ENCODE results near the gene KRT6A.

DNA sequence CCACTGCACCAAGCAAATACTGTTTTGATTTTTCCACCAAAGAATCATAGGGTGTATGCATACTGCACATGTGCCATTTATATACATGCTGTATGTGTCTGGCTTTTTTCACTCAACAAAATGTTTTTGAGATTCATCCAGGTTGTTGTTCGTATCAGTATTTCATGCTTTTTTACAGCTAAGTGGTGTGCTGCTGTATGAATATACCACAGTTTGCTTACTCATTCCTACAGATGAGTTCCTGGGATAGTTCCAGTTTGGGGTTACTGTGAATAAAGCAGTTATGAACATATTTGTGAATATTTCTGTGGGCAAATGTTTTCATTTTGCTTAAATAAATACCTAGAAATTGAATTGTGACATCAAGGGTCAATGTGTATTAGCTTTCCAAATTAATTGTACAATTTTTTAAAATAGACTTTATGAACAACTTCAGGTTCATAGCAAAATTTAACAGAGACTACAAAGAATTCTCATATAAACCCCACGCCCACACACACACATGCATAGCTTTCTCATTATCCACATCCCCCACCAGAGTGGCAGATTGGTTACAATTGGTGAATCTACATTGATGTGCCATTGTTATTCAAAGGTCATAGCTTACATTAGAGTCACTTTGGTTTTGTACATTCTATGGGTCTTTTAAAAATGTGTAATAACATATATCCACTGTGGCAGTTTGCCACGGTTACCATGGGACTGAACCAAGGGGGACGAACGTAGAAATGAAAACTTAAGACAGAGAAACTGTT is 6.9 kb upstream of the KRT6A start:
- TF ChIP-seq, protein P1, sequence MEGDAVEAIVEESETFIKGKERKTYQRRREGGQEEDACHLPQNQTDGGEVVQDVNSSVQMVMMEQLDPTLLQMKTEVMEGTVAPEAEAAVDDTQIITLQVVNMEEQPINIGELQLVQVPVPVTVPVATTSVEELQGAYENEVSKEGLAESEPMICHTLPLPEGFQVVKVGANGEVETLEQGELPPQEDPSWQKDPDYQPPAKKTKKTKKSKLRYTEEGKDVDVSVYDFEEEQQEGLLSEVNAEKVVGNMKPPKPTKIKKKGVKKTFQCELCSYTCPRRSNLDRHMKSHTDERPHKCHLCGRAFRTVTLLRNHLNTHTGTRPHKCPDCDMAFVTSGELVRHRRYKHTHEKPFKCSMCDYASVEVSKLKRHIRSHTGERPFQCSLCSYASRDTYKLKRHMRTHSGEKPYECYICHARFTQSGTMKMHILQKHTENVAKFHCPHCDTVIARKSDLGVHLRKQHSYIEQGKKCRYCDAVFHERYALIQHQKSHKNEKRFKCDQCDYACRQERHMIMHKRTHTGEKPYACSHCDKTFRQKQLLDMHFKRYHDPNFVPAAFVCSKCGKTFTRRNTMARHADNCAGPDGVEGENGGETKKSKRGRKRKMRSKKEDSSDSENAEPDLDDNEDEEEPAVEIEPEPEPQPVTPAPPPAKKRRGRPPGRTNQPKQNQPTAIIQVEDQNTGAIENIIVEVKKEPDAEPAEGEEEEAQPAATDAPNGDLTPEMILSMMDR (optimal IDR thresholded peaks at IDR 0.05 in 1 of 3, IDR thresholded peaks at IDR 0.05 in 1 of 3, conservative IDR thresholded peaks at IDR 0.05 in 1 of 3; ENCODE audit: extremely low read depth in 1 of 3, insufficient read depth in 2 of 3, low read length in 3 of 3), result no peak
- TF ChIP-seq EZH2 (IDR thresholded peaks at IDR 0.05; ENCODE audit: low read length), result no peak

All from keratinocyte (primary cell).